Cerebellar nuclear complex (tissue), 1 donor: Measurements from ENCODE around the gene CTSD.
"Not testable (repeated sequence)": the region's sequence is repeated elsewhere in the genome, so short reads cannot be mapped to it uniquely, and the experiment has no call there.

Experiments
- DNase-seq, 2 experiments: peaks; one replicate each; lab custom pipeline; 2025; lab: John Stamatoyannopoulos, UW

The CTSD gene

GRCh38 chr11:1763796-1764661 is at the start of gene CTSD:
TSS of gene CTSD (minus strand) at chr11:1763927. CDS start at chr11:1763859, 68 bp downstream.
- DNase-seq = peak in 1 of 2 experiments; percentile 32

GRCh38 chr11:1813356-1813755 is 49.6 kb upstream of the CTSD start:
- DNase-seq = not testable (repeated sequence)

GRCh38 chr11:1812801-1813200 is 49.1 kb upstream of the CTSD start:
- DNase-seq = no peak

- DNase-seq = no peak
Observed at GRCh38 chr11:1812274-1812673, 48.5 kb upstream of the CTSD start.

GRCh38 chr11:1810761-1811160 is 47.0 kb upstream of the CTSD start:
- no peak for DNase-seq

- DNase-seq = no peak
Observed at GRCh38 chr11:1807264-1807995, 43.7 kb upstream of the CTSD start.

GRCh38 chr11:1805525-1805924 is 41.8 kb upstream of the CTSD start:
- no peak for DNase-seq

GRCh38 chr11:1803835-1804519 is 40.2 kb upstream of the CTSD start:
- not testable (repeated sequence) for DNase-seq

GRCh38 chr11:1803246-1803645 is 39.5 kb upstream of the CTSD start:
- DNase-seq = no peak

- no peak for DNase-seq
Observed at GRCh38 chr11:1797391-1798125, 33.8 kb upstream of the CTSD start.

- DNase-seq = no peak
Observed at GRCh38 chr11:1796413-1797011, 32.8 kb upstream of the CTSD start.

GRCh38 chr11:1793081-1793480 is 29.4 kb upstream of the CTSD start:
- DNase-seq = no peak

GRCh38 chr11:1792461-1792860 is 28.7 kb upstream of the CTSD start:
- DNase-seq = no peak

- DNase-seq = no peak
Observed at GRCh38 chr11:1791912-1792311, 28.2 kb upstream of the CTSD start.

GRCh38 chr11:1786466-1786865 is 22.7 kb upstream of the CTSD start:
- no peak for DNase-seq

- no peak for DNase-seq
Observed at GRCh38 chr11:1785749-1786413, 22.2 kb upstream of the CTSD start.

- no peak for DNase-seq
Observed at GRCh38 chr11:1784761-1785650, 21.3 kb upstream of the CTSD start.

- DNase-seq = no peak
Observed at GRCh38 chr11:1783725-1784529, 20.2 kb upstream of the CTSD start.
